HEK293 (cell line): Measurements from ENCODE around the gene NLGN1.
A peak's percentile ranks its signal among the peaks of the same experiment; 100 is the strongest.

Source experiments
- FEZF1 ChIP-seq: fragments of 450-650 bp; formaldehyde crosslinking; IDR thresholded peaks from 2 replicates; pipeline ENCODE4 v1.5.1; 2016; ENCODE audit warnings: missing biosample characterization, missing genetic modification characterization
- GLIS2 ChIP-seq: fragments of 450-650 bp; formaldehyde crosslinking; IDR thresholded peaks from 2 replicates; pipeline ENCODE4 v1.5.1; 2016; ENCODE audit warnings: missing biosample characterization, missing genetic modification characterization
- HOXA7 ChIP-seq: sonication (generic); formaldehyde crosslinking; IDR thresholded peaks from 2 replicates; pipeline ENCODE4 v1.8.1; 2022; ENCODE audit warnings: missing genetic modification reagents, borderline replicate concordance
- SALL2 ChIP-seq: fragments of 450-650 bp; formaldehyde crosslinking; IDR thresholded peaks from 2 replicates; pipeline ENCODE4 v1.5.0; 2017; ENCODE audit warnings: missing biosample characterization, mild to moderate bottlenecking, missing genetic modification characterization, borderline replicate concordance
- SCRT2 ChIP-seq: fragments of 450-650 bp; formaldehyde crosslinking; IDR thresholded peaks from 2 replicates; pipeline ENCODE4 v1.5.1; 2016; ENCODE audit warnings: missing biosample characterization, missing genetic modification characterization
- ZBTB10 ChIP-seq: fragments of 450-650 bp; formaldehyde crosslinking; IDR thresholded peaks from 2 replicates; pipeline ENCODE4 v1.5.1; 2016; ENCODE audit warnings: missing biosample characterization, missing genetic modification characterization
- ZBTB20 ChIP-seq: fragments of 450-650 bp; formaldehyde crosslinking; IDR thresholded peaks from 2 replicates; pipeline ENCODE4 v1.5.1; 2016; ENCODE audit warnings: missing biosample characterization, missing genetic modification characterization
- ZFP3 ChIP-seq: fragments of 450-650 bp; formaldehyde crosslinking; IDR thresholded peaks from 2 replicates; pipeline ENCODE4 v1.5.1; 2016; ENCODE audit warnings: low read depth, missing biosample characterization, missing genetic modification characterization
- ZFP69B ChIP-seq: fragments of 450-650 bp; formaldehyde crosslinking; IDR thresholded peaks from 2 replicates; pipeline ENCODE4 v1.5.1; 2016; ENCODE audit warnings: missing biosample characterization, missing genetic modification characterization
- ZNF148 ChIP-seq: fragments of 450-650 bp; formaldehyde crosslinking; IDR thresholded peaks from 2 replicates; pipeline ENCODE4 v1.5.0; 2017; ENCODE audit warnings: missing biosample characterization, missing genetic modification characterization, borderline replicate concordance
- ZNF184 ChIP-seq: fragments of 450-650 bp; IDR thresholded peaks from 2 replicates; pipeline ENCODE4 v1.5.1; 2018; ENCODE audit warnings: missing biosample characterization, mild to moderate bottlenecking, missing genetic modification characterization
- ZNF280D ChIP-seq: fragments of 450-650 bp; formaldehyde crosslinking; IDR thresholded peaks from 2 replicates; pipeline ENCODE4 v1.5.1; 2016; ENCODE audit warnings: missing biosample characterization, missing genetic modification characterization
- ZNF37A ChIP-seq: fragments of 450-650 bp; IDR thresholded peaks from 2 replicates; pipeline ENCODE4 v1.5.1; 2018; ENCODE audit warnings: missing biosample characterization, missing genetic modification characterization
- ZNF529 ChIP-seq: fragments of 450-650 bp; formaldehyde crosslinking; IDR thresholded peaks from 2 replicates; pipeline ENCODE4 v1.5.1; 2017; ENCODE audit warnings: missing genetic modification characterization, missing biosample characterization; ENCODE audit not compliant: insufficient replicate concordance
- ZNF558 ChIP-seq: fragments of 450-650 bp; formaldehyde crosslinking; IDR thresholded peaks from 2 replicates; pipeline ENCODE4 v1.5.1; 2016; ENCODE audit warnings: missing biosample characterization, missing genetic modification characterization
- ZNF621 ChIP-seq: fragments of 450-650 bp; formaldehyde crosslinking; IDR thresholded peaks from 2 replicates; pipeline ENCODE4 v1.5.1; 2017; ENCODE audit warnings: missing biosample characterization, missing genetic modification characterization
- ZNF658 ChIP-seq: fragments of 450-650 bp; formaldehyde crosslinking; IDR thresholded peaks from 2 replicates; pipeline ENCODE4; 2016; ENCODE audit warnings: missing biosample characterization, missing genetic modification characterization
- ZNF707 ChIP-seq: fragments of 450-650 bp; formaldehyde crosslinking; IDR thresholded peaks from 2 replicates; pipeline ENCODE4 v1.5.1; 2016; ENCODE audit warnings: missing biosample characterization, missing genetic modification characterization
- ZNF747 ChIP-seq: fragments of 450-650 bp; formaldehyde crosslinking; IDR thresholded peaks from 2 replicates; pipeline ENCODE4 v1.5.1; 2016; ENCODE audit warnings: missing biosample characterization, missing genetic modification characterization
- ZNF791 ChIP-seq: fragments of 450-650 bp; formaldehyde crosslinking; IDR thresholded peaks from 2 replicates; pipeline ENCODE4 v1.5.1; 2016; ENCODE audit warnings: missing biosample characterization, missing genetic modification characterization
- TF ChIP-seq, protein P1 (sequence below): IDR thresholded peaks from 2 replicates; pipeline ENCODE4 v1.6.1; 2011; ENCODE audit warnings: mild to moderate bottlenecking, low read depth, low read length, borderline replicate concordance
- TF ChIP-seq, protein P2 (sequence below): fragments of 450-650 bp; formaldehyde crosslinking; IDR thresholded peaks from 2 replicates; pipeline ENCODE4 v1.5.1; 2016; ENCODE audit warnings: missing biosample characterization, missing genetic modification characterization
- TF ChIP-seq, protein P3 (sequence below): fragments of 450-650 bp; formaldehyde crosslinking; IDR thresholded peaks from 2 replicates; pipeline ENCODE4 v1.5.1; 2016; ENCODE audit warnings: missing biosample characterization, missing genetic modification characterization

The NLGN1 gene

DNA sequence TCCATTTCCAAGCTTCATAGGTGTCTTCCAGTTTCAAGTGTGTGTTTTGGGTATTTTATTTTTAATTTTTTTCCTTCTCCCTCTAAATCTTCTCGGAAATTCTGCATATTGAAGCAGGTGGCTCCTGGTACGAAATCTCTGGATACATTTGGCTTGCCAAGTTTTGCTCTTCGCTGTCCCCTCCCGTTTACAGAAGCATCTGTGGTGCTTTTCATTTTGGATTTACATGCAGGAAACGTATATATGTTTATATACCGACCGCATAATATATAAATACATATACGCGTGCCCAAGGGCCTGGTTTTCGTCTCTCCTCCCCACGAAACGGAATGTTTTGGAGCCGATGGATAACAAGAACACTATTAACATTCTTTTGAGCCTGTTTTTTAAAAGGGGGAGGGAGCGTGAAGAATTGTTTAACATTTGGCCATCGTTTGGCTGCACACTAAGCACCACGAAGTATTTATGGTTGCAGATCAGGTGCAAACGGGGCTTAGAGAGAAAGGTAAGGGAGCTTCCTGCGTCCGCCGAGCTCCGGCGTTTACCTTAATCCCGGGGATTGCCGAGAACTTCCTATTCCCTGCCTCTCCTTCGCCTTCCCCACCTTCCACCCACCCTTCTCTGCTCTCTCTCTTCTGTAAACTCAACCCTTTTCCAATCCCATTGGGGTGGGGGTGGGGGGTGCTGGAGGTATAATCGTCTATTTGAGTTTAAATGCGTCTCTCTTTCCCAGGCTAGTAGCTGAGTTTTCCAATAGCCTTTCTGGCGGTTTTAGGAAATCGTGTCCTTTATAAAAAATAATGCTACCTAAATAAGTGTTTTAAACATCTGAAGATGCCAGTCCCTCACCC lies 1.1 kb upstream of the NLGN1 start (continued):
- TF ChIP-seq ZNF184 (tag by site-specific recombination): no peak
- TF ChIP-seq SALL2 (tag by site-specific recombination): no peak
- TF ChIP-seq ZFP69B (tag by site-specific recombination): no peak
- TF ChIP-seq, protein P1, sequence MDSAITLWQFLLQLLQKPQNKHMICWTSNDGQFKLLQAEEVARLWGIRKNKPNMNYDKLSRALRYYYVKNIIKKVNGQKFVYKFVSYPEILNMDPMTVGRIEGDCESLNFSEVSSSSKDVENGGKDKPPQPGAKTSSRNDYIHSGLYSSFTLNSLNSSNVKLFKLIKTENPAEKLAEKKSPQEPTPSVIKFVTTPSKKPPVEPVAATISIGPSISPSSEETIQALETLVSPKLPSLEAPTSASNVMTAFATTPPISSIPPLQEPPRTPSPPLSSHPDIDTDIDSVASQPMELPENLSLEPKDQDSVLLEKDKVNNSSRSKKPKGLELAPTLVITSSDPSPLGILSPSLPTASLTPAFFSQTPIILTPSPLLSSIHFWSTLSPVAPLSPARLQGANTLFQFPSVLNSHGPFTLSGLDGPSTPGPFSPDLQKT: no peak
- TF ChIP-seq ZNF148 (tag by site-specific recombination): no peak
- TF ChIP-seq GLIS2 (tag by site-specific recombination): peak; percentile 38; the same call in 1 of the 2 replicates
- no peak for TF ChIP-seq ZNF791 (tag by site-specific recombination)
- TF ChIP-seq, protein P2, sequence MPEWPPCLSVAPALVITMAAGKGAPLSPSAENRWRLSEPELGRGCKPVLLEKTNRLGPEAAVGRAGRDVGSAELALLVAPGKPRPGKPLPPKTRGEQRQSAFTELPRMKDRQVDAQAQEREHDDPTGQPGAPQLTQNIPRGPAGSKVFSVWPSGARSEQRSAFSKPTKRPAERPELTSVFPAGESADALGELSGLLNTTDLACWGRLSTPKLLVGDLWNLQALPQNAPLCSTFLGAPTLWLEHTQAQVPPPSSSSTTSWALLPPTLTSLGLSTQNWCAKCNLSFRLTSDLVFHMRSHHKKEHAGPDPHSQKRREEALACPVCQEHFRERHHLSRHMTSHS (tag by site-specific recombination): no peak
- TF ChIP-seq, protein P3, sequence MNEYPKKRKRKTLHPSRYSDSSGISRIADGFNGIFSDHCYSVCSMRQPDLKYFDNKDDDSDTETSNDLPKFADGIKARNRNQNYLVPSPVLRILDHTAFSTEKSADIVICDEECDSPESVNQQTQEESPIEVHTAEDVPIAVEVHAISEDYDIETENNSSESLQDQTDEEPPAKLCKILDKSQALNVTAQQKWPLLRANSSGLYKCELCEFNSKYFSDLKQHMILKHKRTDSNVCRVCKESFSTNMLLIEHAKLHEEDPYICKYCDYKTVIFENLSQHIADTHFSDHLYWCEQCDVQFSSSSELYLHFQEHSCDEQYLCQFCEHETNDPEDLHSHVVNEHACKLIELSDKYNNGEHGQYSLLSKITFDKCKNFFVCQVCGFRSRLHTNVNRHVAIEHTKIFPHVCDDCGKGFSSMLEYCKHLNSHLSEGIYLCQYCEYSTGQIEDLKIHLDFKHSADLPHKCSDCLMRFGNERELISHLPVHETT (tag by site-specific recombination): no peak
- TF ChIP-seq HOXA7 (CRISPR knock-in tag): no peak
- TF ChIP-seq ZNF37A: no peak
- no peak for TF ChIP-seq ZNF747
- no peak for TF ChIP-seq ZNF621
- no peak; the same call in 1 of the 2 replicates for TF ChIP-seq ZNF558 (tag by site-specific recombination)
- TF ChIP-seq ZBTB20 (tag by site-specific recombination): 0 out of 2 replicates have a peak, but pooled peaks have one; percentile 4
- no peak for TF ChIP-seq ZBTB10 (tag by site-specific recombination)
- TF ChIP-seq ZNF529 (tag by site-specific recombination): no peak
- TF ChIP-seq ZNF658: no peak
- no peak; the same call in 1 of the 2 replicates for TF ChIP-seq FEZF1 (tag by site-specific recombination)
- TF ChIP-seq ZFP3 (tag by site-specific recombination): no peak
- no peak for TF ChIP-seq ZNF707
- TF ChIP-seq SCRT2 (tag by site-specific recombination): no peak
- no peak for TF ChIP-seq ZNF280D
